Mesenchymal stem cell (in vitro differentiated cells and primary cell): ENCODE results near the gene POMT1.

Source experiments
- DNase-seq: peaks from one replicate; pipeline ENCODE4 v3.0.0-alpha.2; 2013
- H2AFZ ChIP-seq: one replicate; pipeline ENCODE4 v1.6.1; 2013; ENCODE audit warnings: low read depth, mild to moderate bottlenecking, control low read depth, inconsistent platforms, low read length, moderate library complexity
- H2AK5ac ChIP-seq: 2 replicates; pipeline ENCODE4 v1.6.1; 2013; ENCODE audit warnings: low read length, moderate library complexity, mild to moderate bottlenecking, inconsistent platforms; ENCODE audit not compliant: severe bottlenecking
- H2BK120ac ChIP-seq: one replicate; pipeline ENCODE4 v1.6.1; 2013; ENCODE audit warnings: low read depth, mild to moderate bottlenecking, inconsistent platforms, low read length, moderate library complexity
- H2BK12ac ChIP-seq, 2 experiments: one replicate each; pipeline ENCODE4 v1.6.1; 2013; ENCODE audit warnings: inconsistent platforms in 2 of 2, low read length in 2 of 2, mild to moderate bottlenecking in 2 of 2, moderate library complexity in 2 of 2, control low read depth in 1 of 2
- H2BK15ac ChIP-seq: one replicate; pipeline ENCODE4 v1.6.1; 2013; ENCODE audit warnings: mild to moderate bottlenecking, low read depth, inconsistent platforms; ENCODE audit not compliant: poor library complexity, severe bottlenecking
- H2BK5ac ChIP-seq: 2 replicates; pipeline ENCODE4 v1.6.1; 2013; ENCODE audit warnings: low read depth, mild to moderate bottlenecking, low read length, control low read depth, inconsistent platforms; ENCODE audit not compliant: poor library complexity, severe bottlenecking
- H3K14ac ChIP-seq, 2 experiments: one replicate each; pipeline ENCODE4 v1.6.1; 2013; ENCODE audit warnings: inconsistent platforms in 2 of 2, low read length in 2 of 2, control low read depth in 1 of 2, mild to moderate bottlenecking in 1 of 2, moderate library complexity in 1 of 2
- H3K18ac ChIP-seq, 2 experiments: one replicate each; pipeline ENCODE4 v1.6.1; 2013; ENCODE audit warnings: inconsistent platforms in 2 of 2, low read length in 2 of 2, control low read depth in 1 of 2, low read depth in 1 of 2, mild to moderate bottlenecking in 1 of 2
- H3K23ac ChIP-seq, 2 experiments: one replicate each; pipeline ENCODE4 v1.6.1; 2013; ENCODE audit warnings: inconsistent platforms in 2 of 2, low read length in 2 of 2, mild to moderate bottlenecking in 2 of 2, moderate library complexity in 2 of 2, control low read depth in 1 of 2
- H3K27ac ChIP-seq: 2 replicates; pipeline ENCODE4 v1.5.1; 2013; ENCODE audit warnings: mild to moderate bottlenecking, moderate library complexity, low read length, control low read depth, inconsistent platforms; ENCODE audit not compliant: poor library complexity, severe bottlenecking
- H3K27me3 ChIP-seq, 2 experiments: 2 replicates each; pipeline versions ENCODE4 v1.6.1 to v1.7.0; 2013; ENCODE audit warnings: low read length in 2 of 2, mild to moderate bottlenecking in 2 of 2, moderate library complexity in 2 of 2, control low read depth in 1 of 2, inconsistent platforms in 1 of 2; ENCODE audit not compliant: control insufficient read depth in 1 of 2, insufficient read depth in 1 of 2
- H3K36me3 ChIP-seq, 2 experiments: 2 replicates each; pipeline versions ENCODE4 v1.6.1 to v1.7.0; 2013; ENCODE audit warnings: low read length in 2 of 2, control low read depth in 1 of 2, inconsistent platforms in 1 of 2, low read depth in 1 of 2, mild to moderate bottlenecking in 1 of 2; ENCODE audit not compliant: insufficient read depth in 2 of 2, control insufficient read depth in 1 of 2
- H3K4ac ChIP-seq, 2 experiments: one replicate each; pipeline ENCODE4 v1.6.1; 2013; ENCODE audit warnings: inconsistent platforms in 2 of 2, low read length in 2 of 2, mild to moderate bottlenecking in 2 of 2, moderate library complexity in 2 of 2, control low read depth in 1 of 2, low read depth in 1 of 2
- H3K4me1 ChIP-seq: 2 replicates; pipeline ENCODE4 v1.6.1; 2013; ENCODE audit warnings: low read depth, low read length, control low read depth; ENCODE audit not compliant: control insufficient read depth, insufficient read depth
- H3K4me2 ChIP-seq: 2 replicates; pipeline ENCODE4 v1.6.1; 2013; ENCODE audit warnings: low read length, mild to moderate bottlenecking, inconsistent platforms; ENCODE audit not compliant: poor library complexity, severe bottlenecking
- H3K4me3 ChIP-seq, 2 experiments: 2 replicates each; pipeline versions ENCODE4 v1.5.1 to v1.7.0; 2013; ENCODE audit warnings: low read length in 2 of 2, mild to moderate bottlenecking in 2 of 2, control low read depth in 1 of 2, low read depth in 1 of 2; ENCODE audit not compliant: insufficient read depth in 1 of 2
- H3K79me1 ChIP-seq: replicated peaks from 2 replicates; pipeline ENCODE4 v1.6.1; 2013; ENCODE audit warnings: mild to moderate bottlenecking, control low read depth, low read length, inconsistent platforms; ENCODE audit not compliant: poor library complexity, severe bottlenecking
- H3K9ac ChIP-seq: 2 replicates; pipeline ENCODE4 v1.7.0; 2013; ENCODE audit warnings: mild to moderate bottlenecking, low read length, moderate library complexity
- H3K9me3 ChIP-seq: 2 replicates; pipeline ENCODE4 v1.7.0; 2013; ENCODE audit warnings: mild to moderate bottlenecking, low read length; ENCODE audit not compliant: control insufficient read depth
- H4K8ac ChIP-seq: one replicate; pipeline ENCODE4 v1.6.1; 2013; ENCODE audit warnings: inconsistent platforms, mild to moderate bottlenecking, low read length, moderate library complexity
- H4K91ac ChIP-seq: one replicate; pipeline ENCODE4 v1.6.1; 2013; ENCODE audit warnings: mild to moderate bottlenecking, low read length, inconsistent platforms
- WGBS: methylation state at CpG from one replicate; pipeline ENCODE4 v1.1.7; 2013; ENCODE audit warnings: mixed read lengths; 5-methylcytosine and 5-hydroxymethylcytosine counted together

The POMT1 gene

DNA sequence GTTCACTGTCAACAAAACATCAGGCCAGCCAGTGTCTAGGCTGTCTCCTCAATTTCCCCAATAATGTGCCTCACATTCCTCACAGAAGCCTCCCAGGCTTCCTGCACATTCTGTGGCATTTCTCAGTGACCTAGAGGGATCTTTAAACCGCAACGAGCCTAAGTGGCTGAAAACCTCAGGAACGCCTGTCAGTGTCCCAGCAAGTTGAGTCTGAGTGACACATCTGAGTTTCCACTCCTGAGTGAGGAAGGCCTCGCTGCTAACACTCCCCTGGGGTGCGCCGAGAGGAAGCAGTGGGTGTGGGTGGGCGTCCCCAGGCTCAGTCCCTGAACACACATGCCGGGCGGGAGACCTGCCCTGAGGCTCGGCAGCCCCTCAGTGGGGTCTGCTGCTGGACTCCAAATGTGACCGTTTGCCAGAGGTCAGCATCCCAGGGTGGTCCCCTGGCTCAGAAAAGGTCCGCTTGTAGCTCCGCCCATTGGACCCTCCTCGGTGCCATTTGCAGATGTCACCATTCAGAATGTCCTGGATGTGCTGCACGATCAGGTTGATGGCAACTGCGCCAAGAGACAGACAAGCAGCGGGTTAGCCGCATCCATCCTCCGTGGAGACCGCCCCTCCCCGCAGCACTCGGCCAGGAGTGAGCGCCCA is 22.1 kb downstream of the POMT1 start:
- Histone ChIP-seq H2BK5ac (no peak overlapping the region), H3K27ac (no peak overlapping the region), H3K4me3 (no peak overlapping the region), H3K9ac (no peak overlapping the region), H3K14ac (no peak overlapping the region), H2AK5ac (no peak overlapping the region), H4K91ac (no peak overlapping the region), H2AFZ (no peak overlapping the region), H2BK120ac (no peak overlapping the region), H3K23ac (no peak overlapping the region), H2BK12ac (no peak overlapping the region), H3K27me3 (no peaks in the 10 kb centered on the region), H3K4me1 (peaks cover 8% of the 10 kb centered on the region), H3K18ac (no peak overlapping the region), H3K9me3 (no peaks in the 10 kb centered on the region), H3K4me2 (no peak overlapping the region), H3K36me3 (peaks cover 90 to 95% of the 10 kb centered on the region in 2 experiments), H3K4ac (no peak overlapping the region), H4K8ac (no peak overlapping the region), H3K79me1 (peaks cover 13% of the 10 kb centered on the region), H2BK15ac (no peak overlapping the region)
- 93% methylated on average over 23 of the region's 23 CpGs for WGBS
- peak; percentile 52 for DNase-seq

DNA sequence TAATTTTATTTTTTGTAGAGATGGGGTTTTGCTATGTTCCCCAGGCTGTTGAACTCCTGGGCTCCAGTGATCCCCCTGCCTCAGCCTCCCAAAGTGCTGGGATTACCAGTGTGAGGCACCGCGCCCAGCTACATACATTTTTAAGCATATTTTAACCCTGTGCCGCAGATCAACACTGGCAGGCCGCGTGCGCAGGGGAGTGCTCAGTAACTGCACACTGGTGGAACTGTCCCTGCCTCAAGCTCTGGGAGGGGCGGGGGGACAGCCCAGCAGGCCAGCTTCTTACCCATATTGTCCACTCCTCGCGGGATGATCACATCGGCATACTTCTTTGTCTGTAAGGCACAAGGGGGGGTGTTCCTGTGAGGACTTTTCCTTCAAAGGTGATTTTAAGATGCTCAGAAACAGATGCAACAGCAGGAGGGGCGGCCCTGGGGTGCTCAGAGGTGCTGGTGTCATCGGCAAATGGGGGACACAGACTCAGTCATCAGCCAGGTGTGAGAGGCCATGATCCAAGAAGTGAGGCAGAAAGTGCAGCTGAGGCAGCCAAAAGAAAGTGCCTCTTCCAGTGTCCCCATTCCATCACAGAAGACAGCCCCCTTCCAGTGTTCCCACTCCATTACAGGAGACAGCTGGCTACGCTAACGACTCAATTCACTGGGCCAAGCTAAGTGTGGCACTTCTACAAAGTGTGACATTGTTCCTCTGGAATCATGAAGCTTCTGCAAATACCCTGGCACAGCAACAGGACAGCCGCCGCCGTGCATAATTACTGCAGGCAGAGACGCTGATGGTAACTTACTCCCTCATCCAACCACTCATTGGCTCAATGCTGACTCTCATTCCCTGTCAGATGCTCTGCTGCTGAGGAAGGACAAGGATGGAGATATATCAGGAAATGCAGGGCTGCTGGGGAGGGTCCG is 23.2 kb downstream of the POMT1 start:
- no peak overlapping the region for H2BK120ac ChIP-seq
- no peak for DNase-seq
- no peak overlapping the region for H2BK15ac ChIP-seq
- no peak overlapping the region for H3K14ac ChIP-seq
- H3K23ac ChIP-seq, result no peak overlapping the region
- no peak overlapping the region for H3K4me3 ChIP-seq
- no peaks in the 10 kb centered on the region for H3K9me3 ChIP-seq
- no peak overlapping the region for H3K18ac ChIP-seq
- no peak overlapping the region for H2AFZ ChIP-seq
- no peak overlapping the region for H3K9ac ChIP-seq
- no peak overlapping the region for H2AK5ac ChIP-seq
- peaks cover 22% of the 10 kb centered on the region for H3K79me1 ChIP-seq
- no peaks in the 10 kb centered on the region for H3K27me3 ChIP-seq
- no peak overlapping the region for H4K8ac ChIP-seq
- no peak overlapping the region for H3K27ac ChIP-seq
- peaks cover 15% of the 10 kb centered on the region for H3K4me1 ChIP-seq
- H3K36me3 ChIP-seq, result peaks cover 84 to 86% of the 10 kb centered on the region in 2 experiments
- 92% methylated on average over 18 of the region's 19 CpGs for WGBS
- no peak overlapping the region for H2BK5ac ChIP-seq
- H4K91ac ChIP-seq, result no peak overlapping the region
- no peak overlapping the region for H3K4me2 ChIP-seq
- no peak overlapping the region for H3K4ac ChIP-seq
- no peak overlapping the region for H2BK12ac ChIP-seq

DNA sequence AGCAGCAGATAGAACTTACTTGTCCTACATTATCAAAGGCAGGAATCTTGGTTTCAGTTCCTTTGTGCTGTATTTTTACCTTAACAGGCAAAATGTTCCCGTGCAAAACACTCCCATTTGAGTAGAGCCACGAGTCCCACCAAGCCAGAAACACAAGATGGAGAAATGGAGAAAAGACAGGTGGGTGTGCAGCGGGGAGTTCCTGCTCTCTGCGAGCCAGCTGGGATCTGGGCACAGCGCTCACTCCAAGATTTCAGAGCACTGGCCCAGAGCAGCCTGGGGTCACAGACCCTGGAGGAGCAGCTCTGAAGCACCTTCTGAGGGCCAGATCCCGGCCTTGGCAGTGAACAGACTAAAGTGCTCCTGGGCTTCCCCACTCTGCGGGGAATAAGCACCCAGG is 25.5 kb downstream of the POMT1 start:
- no peak for DNase-seq
- peaks cover 23% of the 10 kb centered on the region for H3K79me1 ChIP-seq
- H3K9ac ChIP-seq, result no peak overlapping the region
- H3K27ac ChIP-seq, result no peak overlapping the region
- H2BK120ac ChIP-seq, result no peak overlapping the region
- no peak overlapping the region for H3K4ac ChIP-seq
- no peak overlapping the region for H4K8ac ChIP-seq
- no peaks in the 10 kb centered on the region for H3K27me3 ChIP-seq
- H3K4me3 ChIP-seq, result no peak overlapping the region
- H3K18ac ChIP-seq, result no peak overlapping the region
- H3K23ac ChIP-seq, result no peak overlapping the region
- H4K91ac ChIP-seq, result no peak overlapping the region
- H2BK5ac ChIP-seq, result no peak overlapping the region
- no peak overlapping the region for H3K14ac ChIP-seq
- no peak overlapping the region for H2BK15ac ChIP-seq
- 97% methylated on average over 7 of the region's 7 CpGs for WGBS
- H3K36me3 ChIP-seq, result peaks cover 62 to 63% of the 10 kb centered on the region in 2 experiments
- H2BK12ac ChIP-seq, result no peak overlapping the region
- no peaks in the 10 kb centered on the region for H3K9me3 ChIP-seq
- H2AFZ ChIP-seq, result no peak overlapping the region
- H3K4me2 ChIP-seq, result no peak overlapping the region
- H2AK5ac ChIP-seq, result no peak overlapping the region
- peaks cover 19% of the 10 kb centered on the region for H3K4me1 ChIP-seq

DNA sequence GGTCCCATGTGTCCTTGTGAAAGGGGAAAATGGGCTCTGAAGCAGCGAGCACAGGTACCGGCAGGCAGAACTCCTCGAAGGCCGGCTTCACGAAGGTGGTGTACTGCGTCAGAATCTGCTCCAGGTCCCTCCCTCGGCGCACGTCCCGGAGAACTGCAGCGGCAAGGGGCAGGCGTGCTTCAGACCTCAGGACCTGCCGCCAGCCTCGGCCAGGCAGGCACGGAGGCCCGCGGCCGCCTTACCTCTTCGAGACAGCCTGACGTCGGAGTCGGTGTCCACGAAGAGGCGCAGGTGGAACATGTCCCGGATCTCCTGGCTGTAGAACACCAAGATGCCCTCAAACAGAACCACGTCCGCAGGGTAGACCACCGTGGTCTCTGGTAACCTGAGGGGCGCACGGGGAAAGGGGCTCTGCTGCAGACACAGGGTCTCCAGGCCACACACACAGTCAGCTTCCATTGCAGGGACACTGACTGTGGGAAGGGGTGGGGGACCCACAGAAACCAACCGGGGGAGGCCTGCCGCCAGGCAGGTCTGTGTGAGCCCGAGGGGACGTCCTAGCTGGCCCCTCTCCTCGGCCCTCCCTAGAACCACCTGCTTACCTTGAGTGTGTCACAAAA is 26.3 kb downstream of the POMT1 start:
- Histone ChIP-seq H2BK120ac (no peak overlapping the region), H3K18ac (no peak overlapping the region), H3K9ac (no peak overlapping the region), H3K4me1 (peaks cover 19% of the 10 kb centered on the region), H3K14ac (no peak overlapping the region), H3K4me2 (no peak overlapping the region), H2BK5ac (no peak overlapping the region), H4K8ac (no peak overlapping the region), H2BK12ac (no peak overlapping the region), H3K79me1 (peaks cover 23% of the 10 kb centered on the region), H4K91ac (no peak overlapping the region), H3K9me3 (no peaks in the 10 kb centered on the region), H2AK5ac (no peak overlapping the region), H2BK15ac (no peak overlapping the region), H2AFZ (no peak overlapping the region), H3K27me3 (no peaks in the 10 kb centered on the region), H3K4me3 (no peak overlapping the region), H3K27ac (no peak overlapping the region), H3K23ac (no peak overlapping the region), H3K36me3 (peaks cover 54 to 55% of the 10 kb centered on the region in 2 experiments), H3K4ac (no peak overlapping the region)
- DNase-seq, result no peak
- 96% methylated on average over 35 of the region's 35 CpGs for WGBS
